ENCODE data around the gene PHC3.
"Not testable (repeated sequence)": the region's sequence is repeated elsewhere in the genome, so short reads cannot be mapped to it uniquely, and the experiment has no call there.

The PHC3 gene, protein sequence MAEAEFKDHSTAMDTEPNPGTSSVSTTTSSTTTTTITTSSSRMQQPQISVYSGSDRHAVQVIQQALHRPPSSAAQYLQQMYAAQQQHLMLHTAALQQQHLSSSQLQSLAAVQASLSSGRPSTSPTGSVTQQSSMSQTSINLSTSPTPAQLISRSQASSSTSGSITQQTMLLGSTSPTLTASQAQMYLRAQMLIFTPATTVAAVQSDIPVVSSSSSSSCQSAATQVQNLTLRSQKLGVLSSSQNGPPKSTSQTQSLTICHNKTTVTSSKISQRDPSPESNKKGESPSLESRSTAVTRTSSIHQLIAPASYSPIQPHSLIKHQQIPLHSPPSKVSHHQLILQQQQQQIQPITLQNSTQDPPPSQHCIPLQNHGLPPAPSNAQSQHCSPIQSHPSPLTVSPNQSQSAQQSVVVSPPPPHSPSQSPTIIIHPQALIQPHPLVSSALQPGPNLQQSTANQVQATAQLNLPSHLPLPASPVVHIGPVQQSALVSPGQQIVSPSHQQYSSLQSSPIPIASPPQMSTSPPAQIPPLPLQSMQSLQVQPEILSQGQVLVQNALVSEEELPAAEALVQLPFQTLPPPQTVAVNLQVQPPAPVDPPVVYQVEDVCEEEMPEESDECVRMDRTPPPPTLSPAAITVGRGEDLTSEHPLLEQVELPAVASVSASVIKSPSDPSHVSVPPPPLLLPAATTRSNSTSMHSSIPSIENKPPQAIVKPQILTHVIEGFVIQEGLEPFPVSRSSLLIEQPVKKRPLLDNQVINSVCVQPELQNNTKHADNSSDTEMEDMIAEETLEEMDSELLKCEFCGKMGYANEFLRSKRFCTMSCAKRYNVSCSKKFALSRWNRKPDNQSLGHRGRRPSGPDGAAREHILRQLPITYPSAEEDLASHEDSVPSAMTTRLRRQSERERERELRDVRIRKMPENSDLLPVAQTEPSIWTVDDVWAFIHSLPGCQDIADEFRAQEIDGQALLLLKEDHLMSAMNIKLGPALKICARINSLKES

DNA sequence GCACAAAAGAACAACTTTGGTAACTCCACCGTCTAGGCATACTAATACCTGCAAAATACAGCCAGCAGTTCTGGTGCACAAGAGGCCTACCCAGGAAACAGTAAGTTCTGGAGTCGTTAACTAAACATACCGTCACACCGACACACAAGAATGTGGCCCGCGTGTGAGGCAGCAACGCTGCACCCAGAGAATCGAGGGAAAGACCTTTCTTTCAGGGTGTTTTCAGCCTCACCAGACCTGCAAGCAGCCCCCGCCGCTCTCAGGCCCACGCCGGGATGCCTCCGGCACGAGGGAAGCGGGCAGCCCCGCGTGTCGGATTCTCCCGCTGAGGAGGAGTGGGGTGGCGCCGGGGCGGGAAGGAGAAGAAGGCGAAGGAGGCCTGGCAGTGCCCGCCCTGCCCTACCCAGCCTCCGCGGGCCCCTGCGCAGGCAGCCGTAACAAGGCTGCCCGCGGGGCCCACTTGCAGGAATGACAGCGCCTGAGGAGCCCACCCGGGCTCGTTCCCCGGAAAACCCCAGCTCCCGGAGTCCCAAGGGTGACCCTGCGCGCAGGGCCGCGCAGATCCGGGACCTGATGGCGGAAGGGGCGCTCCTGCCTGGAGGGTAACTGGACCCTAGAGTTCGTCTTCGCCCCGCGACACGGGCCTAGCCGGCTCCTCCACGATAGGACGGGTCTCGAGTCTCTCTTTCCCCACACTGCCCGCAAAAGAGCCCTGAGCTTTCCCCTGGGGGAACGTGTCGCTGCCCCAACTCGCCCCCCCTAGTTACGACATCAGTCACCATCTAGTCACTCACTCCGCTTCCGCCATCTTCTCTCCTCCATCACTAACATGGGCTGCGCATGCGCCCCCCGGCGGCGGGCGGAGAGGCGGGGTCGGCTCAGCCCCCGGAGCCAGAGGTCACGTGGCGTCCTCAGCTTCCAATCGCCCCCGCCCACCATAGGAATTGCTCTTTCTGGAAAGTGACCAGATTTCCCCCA lies at the start of gene PHC3:
Gene PHC3 (minus strand): TSS at position 826 of the 978 bp plus-strand sequence. CDS start 18 bp downstream, at position 808.
- peak; percentile 79 for DNase-seq

DNA sequence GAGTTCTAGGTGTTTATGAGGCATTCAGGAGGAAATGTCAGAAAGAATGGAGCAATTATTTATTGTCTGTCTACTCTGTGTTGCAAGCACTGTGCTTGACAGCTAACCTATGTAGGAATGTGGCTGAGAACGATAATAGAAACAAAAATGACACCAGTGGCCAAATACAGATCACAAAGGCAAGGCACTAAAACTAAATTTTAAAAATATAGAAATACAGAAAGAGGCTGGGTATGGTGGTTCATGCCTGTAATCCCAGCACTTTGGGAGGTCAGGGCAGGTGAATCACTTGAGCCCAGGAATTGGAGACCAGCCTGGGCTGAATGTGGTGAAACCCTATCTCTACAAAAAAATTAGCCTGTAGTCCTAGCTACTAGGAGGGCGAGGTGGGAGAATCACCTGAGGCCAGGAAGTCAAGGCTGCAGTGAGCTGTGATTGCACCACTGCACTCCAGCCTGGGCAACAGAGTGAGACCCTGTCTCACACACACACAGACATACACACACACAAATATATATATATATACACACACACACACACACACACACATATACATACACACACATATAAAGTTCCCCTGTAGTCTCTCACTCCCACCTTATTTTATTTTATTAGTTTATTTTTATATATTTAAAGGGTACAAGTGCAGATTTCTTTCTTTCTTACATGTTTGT lies 46.7 kb upstream of the PHC3 start:
- no peak for DNase-seq

DNA sequence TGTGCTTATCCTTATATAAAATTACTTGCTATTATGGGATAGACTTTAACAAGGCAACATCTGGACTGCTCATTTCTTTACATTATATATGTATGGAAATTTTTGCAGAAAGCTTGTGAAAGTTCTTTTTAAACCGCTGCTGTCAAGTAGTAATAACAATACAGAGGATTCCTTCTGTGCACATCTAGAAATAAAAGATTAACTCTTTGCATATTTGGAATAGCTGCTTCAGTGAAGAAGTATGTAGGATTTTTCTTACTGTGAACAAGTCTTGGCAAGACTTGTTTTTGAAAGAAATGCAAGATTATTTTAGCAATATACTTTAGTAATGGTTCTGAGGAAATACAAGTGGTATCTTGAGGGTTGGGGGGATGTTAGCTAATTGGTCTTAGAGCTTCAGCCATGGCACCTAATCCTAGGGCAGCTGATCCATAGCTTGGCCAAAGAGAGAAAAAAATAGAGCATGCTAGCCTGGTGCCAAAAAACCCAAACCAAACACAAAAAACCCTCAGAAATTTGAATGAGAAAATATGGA lies 45.0 kb upstream of the PHC3 start:
- DNase-seq = no peak

DNA sequence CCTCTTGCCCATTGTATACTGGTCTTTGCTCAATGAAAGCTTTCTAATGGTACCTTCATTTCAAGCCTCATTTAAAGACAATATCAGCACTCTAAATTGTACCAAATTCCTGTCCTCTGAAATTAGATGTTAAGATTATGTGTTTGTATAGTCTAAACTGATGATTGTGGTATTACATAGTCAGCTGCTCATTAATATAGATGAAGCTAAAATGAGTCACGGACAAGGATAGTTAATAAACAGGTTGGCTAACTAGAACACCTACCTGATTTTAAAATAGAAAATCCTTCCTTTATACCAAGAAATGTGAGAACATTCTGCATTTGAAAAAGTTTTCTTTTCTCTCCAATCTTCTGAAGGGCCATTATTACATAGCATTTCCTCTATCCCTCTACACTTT lies 43.6 kb upstream of the PHC3 start:
- no peak for DNase-seq

DNA sequence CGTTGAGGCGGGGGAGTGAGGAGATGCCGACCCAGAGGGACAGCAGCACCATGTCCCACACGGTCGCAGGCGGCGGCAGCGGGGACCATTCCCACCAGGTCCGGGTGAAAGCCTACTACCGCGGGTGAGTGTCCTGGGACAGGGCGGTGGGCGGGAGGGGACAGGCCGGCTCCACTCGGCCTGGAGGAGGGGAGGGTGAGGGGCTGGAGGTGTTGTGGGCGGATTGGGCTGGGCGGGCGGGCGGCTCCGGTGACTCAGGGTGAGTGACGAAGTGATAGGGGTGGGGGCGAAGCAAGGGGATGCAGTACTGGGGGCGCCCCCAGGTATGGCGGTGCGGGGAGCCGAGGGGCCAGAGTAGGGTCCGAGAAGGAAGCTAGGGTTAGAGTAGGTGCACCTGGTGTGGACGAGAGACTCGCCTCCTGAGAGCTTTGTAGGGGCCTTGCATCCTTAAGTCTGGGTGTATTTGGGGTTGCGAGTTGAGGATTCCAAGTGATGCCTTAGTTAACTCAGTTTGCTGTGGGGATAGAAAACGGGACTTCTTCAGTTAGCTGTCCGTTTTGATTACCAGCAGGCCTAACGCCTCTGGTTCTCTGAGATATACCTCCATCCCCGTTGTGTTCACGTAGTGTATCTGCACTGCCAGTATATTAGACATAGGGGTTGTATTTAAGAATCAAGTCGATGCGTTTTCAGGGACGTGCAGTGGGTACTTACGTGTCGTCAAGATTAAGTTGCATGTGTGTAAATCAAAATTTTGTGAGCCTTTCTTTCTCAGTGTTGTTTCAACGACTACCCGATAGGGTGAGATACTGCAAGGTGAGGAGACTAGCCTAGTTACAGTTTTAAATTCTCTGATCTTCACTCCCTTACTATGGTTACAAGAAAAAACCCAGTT lies 41.4 kb upstream of the PHC3 start:
- peak; percentile 56 for DNase-seq

DNA sequence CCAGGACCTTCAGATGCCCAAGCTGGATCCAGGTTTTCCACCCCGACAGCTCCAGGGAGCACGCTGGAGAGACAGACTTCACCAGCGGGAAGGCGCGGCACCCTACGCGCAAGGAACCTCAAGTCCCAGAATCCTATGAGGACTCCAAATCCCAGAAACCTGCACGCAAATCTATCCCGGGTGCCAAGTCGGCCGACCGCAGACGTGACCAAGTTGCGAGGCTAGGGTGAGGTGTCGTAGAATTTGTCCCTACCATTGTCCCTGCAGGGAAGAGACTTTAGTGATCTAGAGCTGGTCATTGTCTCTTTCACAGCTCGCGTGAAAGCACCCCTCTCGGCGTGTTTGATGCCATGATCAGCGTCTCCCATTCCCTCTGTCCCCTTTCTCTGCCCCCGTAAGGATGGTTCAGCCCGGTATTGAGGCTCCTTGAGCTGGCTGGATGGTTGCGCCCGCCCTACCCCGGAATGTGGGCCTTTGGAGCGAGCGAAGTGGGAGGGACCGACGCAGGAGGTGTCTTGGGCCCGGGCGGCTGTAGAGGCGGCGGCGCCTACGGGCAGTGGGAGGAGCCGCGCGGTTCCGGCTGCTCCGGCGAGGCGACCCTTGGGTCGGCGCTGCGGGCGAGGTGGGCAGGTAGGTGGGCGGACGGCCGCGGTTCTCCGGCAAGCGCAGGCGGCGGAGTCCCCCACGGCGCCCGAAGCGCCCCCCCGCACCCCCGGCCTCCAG lies 40.6 kb upstream of the PHC3 start, which contains the start of gene PRKCI:
Gene PRKCI (plus strand): TSS at position 501 of the 723 bp plus-strand sequence. CDS start 246 bp downstream, outside the sequence.
- peak; percentile 96 for DNase-seq

DNA sequence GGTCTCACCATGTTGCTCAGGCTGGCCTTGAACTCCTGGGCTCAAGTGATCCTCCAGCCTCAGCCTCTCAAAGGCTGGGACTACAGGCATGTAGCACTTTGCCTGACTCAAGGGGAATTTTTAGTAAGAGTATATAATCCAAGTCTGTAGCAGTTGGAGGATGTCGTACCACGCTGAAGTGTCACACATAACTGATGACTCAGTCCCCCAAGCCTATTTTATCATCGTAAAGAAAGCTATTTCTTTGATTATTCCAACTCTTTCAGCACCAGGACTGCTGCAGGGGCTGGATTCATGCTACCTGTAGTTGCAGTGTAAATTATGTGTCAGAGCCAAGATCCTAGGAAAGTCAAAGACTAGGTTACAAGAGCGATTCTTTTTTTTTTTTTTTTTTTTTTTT lies 39.3 kb upstream of the PHC3 start:
- DNase-seq = no peak

DNA sequence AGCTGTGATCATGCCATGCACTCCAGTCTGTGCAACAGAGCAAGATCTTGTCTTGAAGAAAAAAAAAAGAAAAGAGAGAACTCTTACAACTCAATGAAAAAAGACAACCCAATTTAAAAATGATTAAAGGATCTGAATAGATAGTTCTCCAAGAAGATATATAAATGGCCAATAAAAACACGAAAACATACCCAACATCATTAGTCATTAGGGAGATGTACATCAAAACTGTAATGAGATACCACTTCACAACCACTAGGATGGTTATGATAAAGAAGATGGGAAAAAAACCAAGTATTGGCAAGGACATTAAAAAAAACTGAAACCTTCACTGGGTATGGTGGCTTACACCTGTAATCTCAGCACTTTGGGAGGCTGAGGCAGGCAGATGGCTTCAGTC lies 38.3 kb upstream of the PHC3 start:
- DNase-seq = no peak

DNA sequence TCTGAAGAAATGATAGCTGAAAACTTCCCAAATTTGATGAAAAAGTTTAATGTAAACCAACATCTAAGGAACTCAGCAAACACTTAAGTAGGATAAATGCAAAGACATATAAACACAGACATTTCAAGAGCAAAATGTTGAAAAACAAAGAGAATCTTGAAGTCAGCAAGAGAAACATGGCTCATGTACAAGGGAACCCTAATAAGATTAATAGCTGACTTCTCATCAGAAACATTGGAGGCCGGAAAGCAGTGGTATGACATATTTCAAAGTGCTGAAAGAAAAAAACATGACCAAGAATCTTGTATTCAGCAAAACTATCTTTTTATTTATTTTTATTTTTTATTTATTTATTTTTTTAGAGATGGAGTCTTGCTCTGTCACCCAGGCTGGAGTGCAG lies 30.1 kb upstream of the PHC3 start:
- DNase-seq = no peak

DNA sequence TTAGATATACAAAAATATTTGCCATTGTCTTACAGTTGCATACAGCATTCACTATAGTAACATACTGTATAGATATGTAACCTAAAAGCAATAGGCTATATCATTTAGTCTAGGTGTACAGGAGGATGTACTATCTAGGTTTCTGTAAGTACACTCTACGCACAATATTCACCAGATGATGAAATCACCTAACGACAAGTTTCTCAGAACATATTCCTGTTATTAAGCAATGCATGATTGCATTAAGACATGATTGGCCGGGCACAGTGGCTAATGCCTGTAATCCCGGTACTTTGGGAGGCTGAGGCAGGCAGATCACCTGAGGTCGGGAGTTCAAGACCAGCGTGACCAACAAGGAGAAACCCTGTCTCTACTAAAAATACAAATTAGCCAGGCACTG lies 26.2 kb upstream of the PHC3 start:
- no peak for DNase-seq

DNA sequence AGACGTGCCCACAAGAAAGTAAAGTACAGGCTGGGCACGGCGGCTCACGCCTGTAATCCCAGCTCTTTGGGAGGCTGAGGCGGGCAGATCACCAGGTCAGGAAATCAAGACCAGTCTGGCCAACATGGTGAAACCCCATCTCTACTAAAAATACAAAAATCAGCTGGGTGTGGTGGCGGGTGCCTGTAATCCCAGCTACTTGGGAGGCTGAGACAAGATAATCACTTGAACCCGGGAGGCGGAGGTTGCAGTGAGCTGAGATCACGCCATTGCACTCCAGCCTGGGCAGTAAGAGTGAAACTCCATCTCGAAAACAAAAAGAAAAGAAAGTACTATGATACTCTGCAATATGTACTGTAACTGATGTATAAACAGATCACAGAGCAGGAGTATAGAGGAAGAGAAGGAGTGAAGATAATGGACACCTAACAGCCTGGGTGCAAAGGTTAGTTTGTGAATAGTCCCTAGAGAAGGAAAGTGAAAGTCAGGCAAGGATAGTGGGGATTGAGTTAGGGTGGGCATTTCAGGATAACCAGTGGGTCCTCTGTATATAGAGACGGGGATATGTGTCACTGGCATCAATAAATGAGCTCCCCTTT lies 24.7 kb upstream of the PHC3 start:
- DNase-seq = not testable (repeated sequence)

DNA sequence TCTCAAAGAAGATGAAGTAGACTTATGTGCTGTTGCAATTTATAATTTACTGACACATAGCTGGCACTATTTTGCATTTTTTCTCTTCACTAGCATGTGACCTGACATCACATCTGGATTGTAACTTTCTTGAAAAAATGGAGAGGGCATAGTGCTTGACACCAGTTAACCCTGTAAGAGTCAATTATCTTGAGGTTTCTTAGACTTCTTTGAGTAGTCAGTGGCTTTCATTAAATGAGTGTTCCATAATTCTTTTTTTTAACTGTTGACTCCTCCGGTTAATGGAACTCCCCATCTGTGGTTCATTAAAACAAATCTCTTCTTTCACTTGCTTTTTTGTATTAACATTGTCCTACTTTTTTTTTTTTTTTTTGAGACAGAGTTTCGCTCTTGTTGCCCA lies 23.8 kb upstream of the PHC3 start:
- DNase-seq = no peak

DNA sequence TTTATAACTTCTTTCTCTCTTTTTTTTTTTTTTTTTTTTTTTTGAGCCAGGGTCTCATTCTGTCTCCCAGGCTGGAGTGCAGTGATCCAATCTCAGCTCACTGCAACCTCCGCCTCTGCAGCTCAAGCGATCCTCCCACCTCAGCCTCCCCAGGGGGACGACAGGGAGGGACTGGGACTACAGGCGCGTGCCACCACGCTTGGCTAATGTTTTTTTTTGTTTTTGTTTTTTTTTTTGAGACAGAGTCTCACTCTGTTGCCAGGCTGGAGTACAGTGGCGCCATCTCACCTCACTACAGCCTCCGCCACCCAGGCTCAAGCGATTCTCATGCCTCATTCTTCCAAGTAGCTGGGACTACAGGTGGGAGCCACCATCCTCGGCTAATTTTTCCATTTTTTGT lies 23.0 kb upstream of the PHC3 start:
- no peak for DNase-seq

DNA sequence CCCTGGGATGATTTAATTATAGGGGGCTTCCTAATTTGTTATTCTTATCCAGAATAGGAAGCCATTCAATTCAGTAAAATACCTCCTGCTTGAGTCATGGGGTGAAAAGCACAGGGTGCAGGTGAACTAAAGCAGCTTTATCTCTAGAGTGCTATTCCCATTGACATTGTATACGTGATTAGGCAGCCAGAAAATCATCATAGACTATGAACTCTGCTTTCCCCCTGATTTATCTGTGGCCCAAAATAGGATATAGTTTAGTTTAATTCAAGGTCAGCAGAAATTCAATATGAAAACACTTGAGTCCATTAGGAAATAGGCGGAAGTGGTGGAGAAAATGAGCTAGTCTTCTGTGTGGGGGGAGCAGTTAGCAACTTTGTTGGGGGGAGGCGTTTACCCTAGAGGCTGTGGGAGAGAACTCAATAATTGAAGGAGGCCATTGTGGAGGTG lies 22.5 kb upstream of the PHC3 start:
- no peak for DNase-seq

DNA sequence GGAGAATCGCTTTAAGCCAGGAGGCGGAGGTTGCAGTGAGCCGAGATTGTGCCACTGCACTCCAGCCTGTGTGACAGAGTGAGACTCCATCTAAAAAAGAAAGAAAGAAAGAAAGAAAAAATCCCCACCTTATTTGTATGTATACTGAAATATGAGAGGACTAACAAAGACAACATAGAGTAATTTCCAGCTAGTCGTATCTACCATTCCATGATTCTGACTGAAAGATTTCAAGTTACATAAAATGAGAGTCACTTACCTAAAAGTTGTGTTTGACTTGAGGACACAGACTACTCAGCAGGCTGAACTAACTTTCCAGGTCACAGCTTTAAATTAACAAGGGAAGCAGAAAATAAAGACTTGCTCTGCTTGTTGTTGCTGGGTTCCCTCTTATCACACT lies 21.9 kb upstream of the PHC3 start:
- DNase-seq = no peak

DNA sequence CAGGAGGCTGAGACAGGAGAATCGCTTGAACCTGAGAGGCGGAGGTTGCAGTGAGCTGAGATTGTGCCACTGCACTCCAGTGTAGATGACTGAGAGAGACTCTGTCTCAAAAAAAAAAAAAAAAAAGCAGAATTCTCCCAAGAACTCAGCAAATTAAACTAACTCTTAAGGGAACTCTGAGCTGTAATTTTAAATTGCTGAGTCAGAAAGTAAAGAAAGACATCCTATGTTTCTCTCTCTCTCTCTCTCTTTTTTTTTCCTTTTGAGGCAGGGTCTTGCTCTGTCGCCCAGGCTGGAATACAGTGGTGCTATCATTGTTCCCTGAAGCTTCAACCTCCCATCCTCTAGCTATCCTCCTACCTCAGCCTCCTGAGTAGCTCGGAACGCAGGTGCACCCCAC lies 20.0 kb upstream of the PHC3 start:
- DNase-seq = no peak

DNA sequence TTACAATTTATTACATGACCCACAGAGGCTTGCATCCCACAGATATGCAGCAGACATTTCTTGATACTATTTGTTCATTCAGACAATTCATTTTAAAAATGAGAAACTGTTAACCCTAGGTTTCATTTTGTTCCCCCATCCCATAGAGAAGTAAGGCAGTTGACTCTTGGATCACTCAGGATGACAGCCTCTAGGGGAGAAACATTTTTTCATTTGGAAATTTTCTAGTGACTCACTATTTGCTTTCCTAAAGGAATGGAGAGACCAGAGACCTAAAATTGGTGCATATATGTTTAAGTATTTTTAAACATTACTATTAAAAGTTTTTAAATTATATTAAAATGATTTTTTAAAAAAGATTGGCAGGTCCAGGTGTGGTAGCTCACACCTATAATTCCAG lies 19.5 kb upstream of the PHC3 start:
- DNase-seq = no peak

DNA sequence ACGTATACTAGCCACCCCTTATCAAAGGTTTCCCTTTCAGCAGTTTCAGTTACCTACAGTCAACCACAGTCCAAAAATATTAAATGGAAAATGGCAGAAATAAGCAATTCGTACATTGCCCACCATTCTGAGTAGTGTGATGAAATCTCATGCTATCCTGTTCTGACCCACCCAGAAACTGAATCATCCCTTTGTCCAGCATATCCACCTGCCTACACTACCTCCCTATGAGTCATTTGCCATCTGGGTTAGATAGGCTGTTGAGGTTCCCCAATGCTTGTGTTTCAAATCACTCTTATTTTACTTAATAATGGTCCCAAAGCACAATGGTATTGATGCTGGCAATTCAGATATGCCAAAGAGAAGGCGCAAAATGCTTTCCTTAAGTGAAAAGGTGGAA lies 15.3 kb upstream of the PHC3 start:
- DNase-seq = no peak

DNA sequence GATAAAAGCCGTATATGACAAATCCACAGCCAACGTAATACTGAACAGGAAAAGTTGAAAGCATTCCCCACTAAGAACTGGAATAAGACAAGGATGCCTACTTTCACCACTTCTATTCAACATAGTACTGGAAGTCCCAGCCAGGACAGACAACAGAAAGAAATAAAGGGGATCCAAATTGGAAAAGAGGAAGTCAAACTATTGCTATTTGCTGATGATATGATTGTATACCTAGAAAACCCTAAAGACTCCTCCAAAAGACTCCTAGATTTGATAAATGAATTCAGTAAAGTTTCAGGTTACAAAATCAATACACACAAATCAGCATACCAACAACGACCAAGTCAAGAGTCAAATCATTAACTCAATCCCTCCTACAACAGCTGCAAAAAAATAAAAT lies 14.2 kb upstream of the PHC3 start:
- not testable (repeated sequence) for DNase-seq

Measured in NCI-H510A (cell line).